ENCODE results near the gene CTTNBP2.

The CTTNBP2 gene

GRCh38 chr7:117690147-117690546 is 183.1 kb downstream of the CTTNBP2 start:
- DNase-seq (ENCODE audit: low read depth) = no peak

GRCh38 chr7:117689406-117689805 is 183.8 kb downstream of the CTTNBP2 start:
- no peak for DNase-seq (ENCODE audit: low read depth)

- DNase-seq (ENCODE audit: low read depth) = no peak
These were observed 185.1 kb downstream of the CTTNBP2 start for GRCh38 chr7:117688126-117688525.

- no peak for DNase-seq (ENCODE audit: low read depth)
These were observed 186.8 kb downstream of the CTTNBP2 start for GRCh38 chr7:117686311-117686935.

GRCh38 chr7:117685795-117686194 is 187.4 kb downstream of the CTTNBP2 start:
- DNase-seq (ENCODE audit: low read depth) = no peak

GRCh38 chr7:117683430-117684175 is 189.6 kb downstream of the CTTNBP2 start:
- DNase-seq (ENCODE audit: low read depth) = no peak

GRCh38 chr7:117682681-117683385 is 190.4 kb downstream of the CTTNBP2 start:
- DNase-seq (ENCODE audit: low read depth) = no peak

- no peak for DNase-seq (ENCODE audit: low read depth)
These were observed 194.1 kb downstream of the CTTNBP2 start for GRCh38 chr7:117679120-117679519.

GRCh38 chr7:117675497-117676435 is 197.5 kb downstream of the CTTNBP2 start:
- DNase-seq (ENCODE audit: low read depth) = no peak

GRCh38 chr7:117674617-117675016 is 198.6 kb downstream of the CTTNBP2 start:
- no peak for DNase-seq (ENCODE audit: low read depth)

- no peak for DNase-seq (ENCODE audit: low read depth)
These were observed 199.4 kb downstream of the CTTNBP2 start for GRCh38 chr7:117673839-117674238.

- no peak for DNase-seq (ENCODE audit: low read depth)
These were observed 199.9 kb downstream of the CTTNBP2 start for GRCh38 chr7:117673367-117673766.

- no peak for DNase-seq (ENCODE audit: low read depth)
These were observed 200.8 kb downstream of the CTTNBP2 start for GRCh38 chr7:117672453-117672852.

- no peak for DNase-seq (ENCODE audit: low read depth)
These were observed 203.4 kb downstream of the CTTNBP2 start for GRCh38 chr7:117669818-117670217.

GRCh38 chr7:117667456-117667855 is 205.8 kb downstream of the CTTNBP2 start:
- DNase-seq (ENCODE audit: low read depth) = no peak

- DNase-seq (ENCODE audit: low read depth) = no peak
These were observed 206.6 kb downstream of the CTTNBP2 start for GRCh38 chr7:117666689-117667088.

GRCh38 chr7:117666031-117666430 is 207.2 kb downstream of the CTTNBP2 start:
- DNase-seq (ENCODE audit: low read depth) = no peak

GRCh38 chr7:117665368-117665767 is 207.9 kb downstream of the CTTNBP2 start:
- no peak for DNase-seq (ENCODE audit: low read depth)

- DNase-seq (ENCODE audit: low read depth) = no peak
These were observed 209.2 kb downstream of the CTTNBP2 start for GRCh38 chr7:117664047-117664446.

- no peak for DNase-seq (ENCODE audit: low read depth)
These were observed 211.9 kb downstream of the CTTNBP2 start for GRCh38 chr7:117661328-117661727.

Measured in HS-27A (cell line).